Naive B cell (primary cell): ENCODE results near the gene CRELD2. TPM values are rescaled to one million over a fixed set of nuclear protein-coding genes. Genes with fewer than 3 reads are reported as not detected.

Experiments
- ATAC-seq, 2 donors: fragments of 150-1000 bp; cut with Tn5 transposase; 2 replicates each; pipeline ENCODE4 v1.10.0; 2021; ENCODE audit warnings: low read depth in 2 of 2, mild to moderate bottlenecking in 2 of 2, moderate library complexity in 2 of 2
- DNase-seq: peaks from one replicate; pipeline ENCODE4 v3.0.0; 2022
- H3K27ac Mint-ChIP-seq, 6 donors: one replicate each; pipeline ENCODE4 v1.8.0; 2020 to 2022; ENCODE audit warnings: mild to moderate bottlenecking in 6 of 6, mixed read lengths in 6 of 6, moderate library complexity in 5 of 6, inconsistent platforms in 2 of 6
- H3K27me3 Mint-ChIP-seq, 3 donors: one replicate each; pipeline ENCODE4 v1.8.0; 2021 to 2022; ENCODE audit warnings: mixed read lengths in 3 of 3, mild to moderate bottlenecking in 1 of 3
- H3K36me3 Mint-ChIP-seq, 2 donors: one replicate each; pipeline ENCODE4 v1.8.0; 2020 to 2022; ENCODE audit warnings: mixed read lengths in 2 of 2, inconsistent platforms in 1 of 2, mild to moderate bottlenecking in 1 of 2
- H3K4me1 Mint-ChIP-seq, 3 donors: one replicate each; pipeline ENCODE4 v1.8.0; 2020 to 2022; ENCODE audit warnings: mixed read lengths in 3 of 3, inconsistent platforms in 1 of 3, mild to moderate bottlenecking in 1 of 3, moderate library complexity in 1 of 3
- H3K4me3 Mint-ChIP-seq, 8 donors: one replicate each; pipeline ENCODE4 v1.8.0; 2020 to 2022; ENCODE audit warnings: mild to moderate bottlenecking in 8 of 8, mixed read lengths in 8 of 8, moderate library complexity in 8 of 8, inconsistent platforms in 2 of 8
- H3K9me3 Mint-ChIP-seq, 7 donors: one replicate each; pipeline ENCODE4 v1.8.0; 2020 to 2022; ENCODE audit warnings: mixed read lengths in 7 of 7, mild to moderate bottlenecking in 5 of 7, inconsistent platforms in 2 of 7, moderate library complexity in 1 of 7
- polyA plus RNA-seq, 6 donors: library from polyadenylated mRNA; unstranded; fragments of 300-500 nt; fragmentation: Illumina TruSeq; gene quantifications; one replicate each; pipeline ENCODE4 v1.2.3, GENCODE V29; 2021; ENCODE audit warnings: low read depth in 6 of 6

Gene CRELD2
- polyA plus RNA-seq, 6 donors from 2014 or later: 21.9 to 33.8 (median 28.0) TPM

DNA sequence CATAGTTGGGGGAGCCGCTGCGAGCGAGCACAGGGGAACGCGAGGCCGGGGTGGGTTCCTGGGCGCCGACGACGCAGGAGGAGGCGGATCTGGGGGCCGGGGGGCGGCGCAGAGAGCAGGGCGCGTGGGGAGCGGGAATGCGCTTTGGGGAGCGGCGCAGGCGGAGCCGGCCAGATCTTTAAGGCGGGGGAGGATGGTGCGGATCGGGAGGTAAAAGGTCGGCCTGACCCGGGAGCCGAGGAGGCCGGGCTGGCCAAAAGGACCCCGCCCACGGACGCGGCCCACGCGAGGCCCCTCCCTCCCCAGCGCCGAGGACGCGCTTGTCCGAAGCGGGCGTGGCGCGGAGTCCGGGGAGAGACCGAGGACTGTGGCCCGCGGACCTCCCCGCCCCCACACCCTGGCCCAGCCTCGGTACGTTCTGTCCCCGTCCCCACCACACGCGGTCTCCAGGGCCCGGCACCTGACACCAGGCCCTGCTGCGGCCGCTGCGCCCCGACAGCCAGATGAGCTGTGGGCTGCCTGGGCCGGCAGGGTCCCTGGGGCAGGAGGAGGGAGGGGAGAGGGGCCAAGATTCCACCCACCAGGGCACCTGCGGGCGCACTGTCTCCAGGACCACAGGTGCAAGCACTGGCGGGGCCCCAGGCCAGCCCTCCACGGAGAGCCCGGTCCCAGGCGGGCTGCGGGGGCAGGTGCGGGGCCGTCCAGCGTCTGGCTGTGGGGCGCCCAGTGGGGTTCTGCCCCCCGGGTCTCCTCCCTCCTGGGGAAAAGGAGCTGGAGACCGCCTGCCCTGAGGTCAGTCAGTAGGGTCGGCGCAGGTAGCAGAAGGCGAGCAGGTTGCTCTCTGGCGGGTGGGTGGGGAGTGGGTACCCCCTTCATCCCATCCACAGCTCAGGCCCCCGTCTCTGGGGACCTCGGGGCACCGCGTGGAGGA lies 53.1 kb downstream of the CRELD2 start:
- no peaks in the 10 kb centered on the region for H3K36me3 Mint-ChIP-seq
- H3K27ac Mint-ChIP-seq: peak overlapping the region; percentile 81 to 98 (median 92)
- H3K4me1 Mint-ChIP-seq: peaks cover 29 to 36% (median 29%) of the 10 kb centered on the region in 3 donors
- ATAC-seq (peak; percentile 20 to 23), DNase-seq (peak; percentile 27)
- no peaks in the 10 kb centered on the region for H3K9me3 Mint-ChIP-seq
- H3K4me3 Mint-ChIP-seq: peak overlapping the region; percentile 80 to 91 (median 85)
- peaks cover 0 to 3% (median 0%) of the 10 kb centered on the region in 3 donors for H3K27me3 Mint-ChIP-seq

DNA sequence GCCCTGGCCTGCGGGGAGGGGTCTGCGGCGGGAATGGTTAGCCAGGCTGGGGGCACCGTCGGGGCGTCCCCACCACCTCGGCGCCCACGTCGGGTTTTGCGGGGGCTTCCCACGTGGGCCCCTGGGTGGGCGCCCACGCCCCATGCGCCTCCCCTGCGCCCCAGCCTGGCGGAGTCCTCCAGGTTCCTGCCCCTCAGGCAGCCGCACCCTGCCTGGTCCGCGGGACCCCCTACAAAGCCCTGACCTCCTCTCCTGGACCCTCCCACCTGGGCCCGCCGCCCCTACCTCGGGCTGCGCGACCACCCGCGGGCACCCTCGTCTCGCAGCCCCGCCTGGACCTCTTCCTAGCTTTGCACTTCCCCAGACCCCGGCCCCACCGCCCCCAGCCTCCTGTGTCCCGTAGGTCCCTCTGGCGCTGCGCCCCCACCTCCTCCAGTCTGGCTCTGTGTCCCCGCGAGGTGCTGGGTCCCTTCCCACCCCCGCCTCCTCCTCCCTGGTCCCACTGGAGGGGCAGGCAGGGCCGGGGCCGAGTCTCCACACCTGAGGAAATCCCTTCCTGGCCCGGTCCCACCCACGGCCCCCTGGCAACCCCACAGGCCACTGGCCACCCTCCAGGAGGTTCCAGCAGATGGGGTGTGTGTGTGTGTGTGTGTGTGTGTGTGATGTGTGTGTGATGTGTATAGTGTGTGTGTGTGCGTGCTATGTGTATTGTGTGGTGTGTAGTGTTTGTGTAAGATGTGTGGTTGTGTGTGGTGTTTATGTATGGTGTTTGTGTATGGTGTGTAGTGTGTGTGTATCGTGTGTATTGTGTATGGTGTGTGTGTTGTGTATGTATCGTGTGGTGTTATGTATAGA lies 54.0 kb downstream of the CRELD2 start:
- no peak for ATAC-seq
- Mint-ChIP-seq H3K36me3 (no peaks in the 10 kb centered on the region), H3K27me3 (peaks cover 0 to 3% (median 0%) of the 10 kb centered on the region in 3 donors), H3K4me1 (peaks cover 26 to 33% (median 27%) of the 10 kb centered on the region in 3 donors), H3K4me3 (no peak overlapping the region), H3K27ac (no peak overlapping the region), H3K9me3 (no peaks in the 10 kb centered on the region)
- DNase-seq: no peak

DNA sequence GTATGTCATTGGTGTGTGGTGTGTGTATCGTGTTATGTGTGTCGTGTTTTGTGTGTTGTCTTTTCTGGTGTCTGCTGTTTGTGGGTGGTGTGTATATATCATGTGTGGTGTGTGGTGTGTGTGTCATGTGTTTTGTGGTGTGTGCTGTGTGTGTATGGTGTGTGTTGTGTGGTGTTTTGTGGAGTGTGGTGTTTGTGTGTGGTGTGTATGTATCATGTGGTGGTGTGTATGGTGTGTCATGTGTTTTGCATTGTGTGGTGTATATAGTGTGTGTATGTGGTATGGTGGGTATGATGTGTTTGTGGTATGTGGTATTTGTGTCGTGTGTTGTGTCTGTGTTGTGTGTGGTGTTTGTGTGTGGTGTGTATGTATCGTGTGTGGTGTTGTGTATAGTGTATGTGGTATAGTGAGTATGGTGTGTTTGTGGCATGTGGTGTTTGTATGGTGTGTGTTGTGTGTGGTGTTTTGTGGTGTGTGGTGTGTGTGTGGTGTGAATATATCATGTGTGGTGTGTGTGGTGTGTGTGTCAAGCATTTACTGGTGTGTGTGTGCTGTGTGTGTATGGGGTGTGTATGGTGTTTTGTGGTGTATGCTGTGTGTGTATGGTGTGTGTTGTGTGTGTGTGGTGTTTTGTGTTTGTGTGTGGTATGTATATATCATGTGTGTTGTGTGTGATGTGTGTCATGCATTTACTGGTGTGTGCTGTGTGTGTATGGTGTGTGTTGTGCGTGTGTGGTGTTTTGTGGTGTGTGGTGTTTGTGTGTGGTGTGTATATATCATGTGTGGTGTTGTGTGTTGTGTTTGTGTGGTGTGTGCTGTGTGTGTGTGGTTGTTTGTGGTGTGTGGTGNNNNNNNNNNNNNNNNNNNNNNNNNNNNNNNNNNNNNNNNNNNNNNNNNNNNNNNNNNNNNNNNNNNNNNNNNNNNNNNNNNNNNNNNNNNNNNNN lies 54.9 kb downstream of the CRELD2 start:
- Mint-ChIP-seq H3K9me3 (no peaks in the 10 kb centered on the region), H3K4me1 (peaks cover 19 to 26% (median 25%) of the 10 kb centered on the region in 3 donors), H3K27me3 (peaks cover 0 to 3% (median 0%) of the 10 kb centered on the region in 3 donors), H3K4me3 (no peak overlapping the region), H3K27ac (no peak overlapping the region), H3K36me3 (no peaks in the 10 kb centered on the region)
- ATAC-seq: no peak
- no peak for DNase-seq

DNA sequence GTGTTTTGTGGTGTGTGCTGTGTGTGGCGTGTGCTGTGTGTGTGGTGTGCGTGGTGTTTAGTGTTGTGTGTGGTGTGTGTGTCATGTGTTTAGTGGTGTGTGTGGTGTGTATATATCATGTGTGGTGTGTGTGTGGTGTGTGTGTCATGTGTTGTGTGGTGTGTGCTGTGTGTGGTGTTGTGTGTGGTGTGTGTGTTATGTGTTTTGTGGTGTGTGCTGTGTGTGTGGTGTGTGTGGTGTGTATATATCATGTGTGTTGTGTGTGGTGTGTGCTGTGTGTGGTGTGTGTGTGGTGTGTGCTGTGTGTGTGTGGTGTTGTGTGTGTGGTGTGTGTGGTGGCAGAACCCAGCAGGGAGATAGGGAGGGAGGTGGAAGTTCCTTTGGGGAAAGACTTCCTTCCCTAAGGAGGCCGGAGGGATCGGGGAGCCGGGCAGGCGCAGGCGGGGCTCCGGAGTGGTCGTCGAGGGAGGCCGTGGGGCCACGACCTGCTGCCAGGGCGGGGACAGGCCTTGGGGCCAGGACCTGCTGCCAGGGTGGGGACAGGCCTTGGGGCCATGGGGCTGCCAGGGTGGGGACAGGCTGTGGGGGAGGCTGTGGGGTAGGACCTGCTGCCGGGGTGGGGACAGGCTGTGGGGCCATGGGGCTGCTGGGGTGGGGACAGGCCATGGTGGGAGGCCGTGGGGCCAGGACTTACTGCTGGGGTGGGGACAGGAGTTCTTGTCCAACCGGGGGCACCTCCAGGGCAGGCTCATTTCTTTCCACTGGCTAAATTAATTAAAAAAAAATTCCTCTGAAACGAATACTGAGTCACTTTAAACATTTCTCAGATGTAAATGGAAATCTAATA lies 57.3 kb downstream of the CRELD2 start:
- ATAC-seq (peak; percentile 19 to 21), DNase-seq (no peak)
- Mint-ChIP-seq H3K4me1 (peaks cover 18 to 19% (median 19%) of the 10 kb centered on the region in 3 donors), H3K27me3 (no peaks in the 10 kb centered on the region), H3K9me3 (peaks cover 2 to 11% (median 7%) of the 10 kb centered on the region in 7 donors), H3K27ac (peak overlapping the region; percentile 50 to 95 (median 85)), H3K36me3 (peaks cover 8 to 11% of the 10 kb centered on the region in 2 donors), H3K4me3 (peak overlapping the region in 7 of 8 donors; percentile 34 to 71 (median 52))

DNA sequence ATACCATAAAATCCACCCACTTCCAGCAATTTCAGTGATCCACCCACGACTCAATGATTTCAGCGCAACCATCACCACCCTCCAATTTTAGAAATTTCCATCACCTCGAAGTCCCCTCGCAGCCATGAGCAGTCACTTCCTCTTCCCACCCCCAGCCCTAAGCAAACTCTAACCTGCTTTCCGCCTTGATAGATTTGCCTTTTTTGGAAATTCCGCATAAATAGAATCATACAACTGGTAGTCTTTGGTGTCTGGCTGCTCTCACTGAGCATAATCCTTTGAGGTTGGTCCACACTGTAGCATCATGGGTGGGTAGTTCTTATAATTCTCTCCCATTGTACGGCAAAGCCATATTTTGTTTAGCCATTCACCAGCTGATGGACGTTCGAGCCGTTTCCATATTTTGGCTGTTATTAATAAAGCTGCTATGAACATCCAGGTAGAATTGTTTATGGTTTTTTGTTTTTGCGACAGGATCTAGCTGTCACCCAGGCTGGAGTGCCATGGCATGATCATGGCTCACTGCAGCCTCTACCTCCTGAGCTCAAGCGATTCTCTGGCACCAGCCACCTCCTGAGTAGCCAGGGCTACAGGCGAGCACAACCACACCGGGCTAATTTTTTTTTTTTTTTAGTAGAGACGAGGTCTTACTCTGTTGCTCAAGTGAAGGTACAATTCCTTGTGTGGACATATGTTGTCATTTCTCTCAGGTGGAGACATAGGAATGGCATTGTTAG lies 58.2 kb downstream of the CRELD2 start:
- Mint-ChIP-seq H3K4me1 (peaks cover 15 to 17% (median 16%) of the 10 kb centered on the region in 3 donors), H3K27me3 (no peaks in the 10 kb centered on the region), H3K27ac (peak overlapping the region; percentile 8 to 92 (median 74)), H3K36me3 (peaks cover 8 to 11% of the 10 kb centered on the region in 2 donors), H3K4me3 (peak overlapping the region in 7 of 8 donors; percentile 6 to 62 (median 26)), H3K9me3 (peaks cover 2 to 15% (median 7%) of the 10 kb centered on the region in 7 donors)
- DNase-seq (peak; percentile 53), ATAC-seq (peak; percentile 80 to 86)

Other genes with a start within 250 kb of the CRELD2 start
- 1 to 10 TPM in 5 of 6 donors, under 1 TPM in 1; 0.23 to 3.0 (median 1.8) TPM for gene BRD1, start 90.8 kb upstream of the CRELD2 start, polyA plus RNA-seq
- 10 to 100 TPM in 1 of 6 donors, 1 to 10 TPM in 5; 3.8 to 10.3 (median 6.1) TPM for gene ZBED4, start 64.8 kb upstream of the CRELD2 start, polyA plus RNA-seq
- 10 to 100 TPM; 10.1 to 17.5 (median 13.0) TPM for gene ALG12, start 196 bp upstream of the CRELD2 start, polyA plus RNA-seq
- 10 to 100 TPM; 46.7 to 60.7 (median 55.0) TPM for gene PIM3, start 42.1 kb downstream of the CRELD2 start, polyA plus RNA-seq
- gene IL17REL, start 94.1 kb downstream of the CRELD2 start, polyA plus RNA-seq: not detected
- not detected for gene TTLL8, start 139.7 kb downstream of the CRELD2 start, polyA plus RNA-seq
- under 1 TPM in 3 of 6 donors, not detected in 3; 0.09 to 0.44 (median 0.15) TPM for gene MLC1, start 166.8 kb downstream of the CRELD2 start, polyA plus RNA-seq
- gene MOV10L1, start 171.4 kb downstream of the CRELD2 start, polyA plus RNA-seq: not detected